GM19193 (cell line): ENCODE results near the gene ZBTB16.

Experiments
- POLR2A ChIP-seq: IDR thresholded peaks from 4 replicates; pipeline ENCODE4 v1.6.1; 2011; ENCODE audit not compliant: insufficient read depth, insufficient read length; ENCODE audit errors: extremely low read depth

ZBTB16 gene

GRCh38 chr11:114270531-114271270 lies 211.2 kb downstream of the ZBTB16 start:
- TF ChIP-seq POLR2A: no peak

DNA sequence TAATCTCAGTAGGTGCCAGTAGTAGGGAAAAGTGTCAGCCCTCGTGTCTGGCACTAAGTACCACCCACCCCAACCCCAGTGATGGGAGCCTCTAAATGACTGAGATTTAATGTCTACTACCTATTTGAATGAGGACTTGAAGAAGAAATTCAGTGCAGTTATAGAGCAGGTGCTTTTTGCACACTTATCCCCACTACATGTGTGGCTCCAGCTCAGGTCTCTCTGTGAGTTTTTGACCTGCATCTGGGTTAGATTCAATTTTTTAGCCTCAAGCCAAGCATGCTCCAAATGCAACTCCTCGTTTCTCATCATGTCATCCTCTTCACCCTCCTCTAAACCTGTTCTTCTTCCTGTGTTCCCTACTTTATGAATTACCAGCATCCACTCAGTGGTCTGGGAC lies 211.8 kb downstream of the ZBTB16 start:
- no peak for TF ChIP-seq POLR2A

GRCh38 chr11:114272311-114272710 lies 212.8 kb downstream of the ZBTB16 start:
- TF ChIP-seq POLR2A: no peak

DNA sequence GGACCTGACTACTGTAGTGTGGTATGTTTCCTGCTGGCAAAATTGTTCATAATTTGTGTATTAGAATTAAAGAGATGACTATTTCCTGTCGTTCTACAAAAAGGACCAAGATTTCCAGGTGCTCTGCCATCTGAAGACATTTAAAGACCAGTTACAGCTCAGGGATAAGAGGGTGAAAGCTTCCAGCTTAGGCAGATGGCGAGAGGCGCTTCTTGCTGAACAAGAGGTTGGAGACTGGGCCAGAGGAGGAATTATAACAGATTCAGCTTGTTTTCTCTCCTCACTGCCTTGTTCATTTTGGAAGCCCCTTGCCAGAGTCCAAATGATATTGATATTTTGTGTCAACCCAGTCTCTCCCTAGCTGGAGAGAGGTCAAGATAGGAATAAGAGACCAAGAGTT lies 213.6 kb downstream of the ZBTB16 start:
- TF ChIP-seq POLR2A: no peak

- TF ChIP-seq POLR2A: no peak
Measured at GRCh38 chr11:114273890-114274635, 214.6 kb downstream of the ZBTB16 start.

GRCh38 chr11:114274637-114275036 lies 215.1 kb downstream of the ZBTB16 start:
- no peak for TF ChIP-seq POLR2A

- TF ChIP-seq POLR2A: no peak
Measured at GRCh38 chr11:114275280-114275679, 215.8 kb downstream of the ZBTB16 start.

GRCh38 chr11:114276077-114276476 lies 216.6 kb downstream of the ZBTB16 start:
- TF ChIP-seq POLR2A: no peak

- no peak for TF ChIP-seq POLR2A
Measured at GRCh38 chr11:114277637-114278341, 218.3 kb downstream of the ZBTB16 start.

GRCh38 chr11:114278342-114279065 lies 219.0 kb downstream of the ZBTB16 start:
- TF ChIP-seq POLR2A: no peak

- no peak for TF ChIP-seq POLR2A
Measured at GRCh38 chr11:114279792-114280546, 220.5 kb downstream of the ZBTB16 start.

DNA sequence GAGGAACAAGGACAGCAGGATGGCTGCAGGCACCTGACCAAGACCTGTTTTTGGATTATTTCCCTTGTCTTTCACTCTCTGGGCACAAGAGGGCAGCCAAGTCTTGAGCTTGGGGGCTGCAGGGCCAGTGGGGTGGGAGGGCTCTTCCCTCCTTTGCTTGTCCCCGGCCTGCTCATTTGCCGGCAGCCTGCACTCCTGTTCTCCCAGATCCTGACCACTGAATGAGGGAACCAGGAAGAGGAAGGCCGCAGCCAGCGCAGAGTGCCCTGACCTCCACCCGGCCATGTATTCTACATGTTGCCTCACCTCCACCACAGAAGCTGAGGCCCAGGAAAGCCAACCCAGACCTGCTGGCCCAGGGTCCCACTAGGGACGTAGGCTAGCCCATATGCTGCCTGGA lies 221.2 kb downstream of the ZBTB16 start:
- TF ChIP-seq POLR2A: no peak

- no peak for TF ChIP-seq POLR2A
Measured at GRCh38 chr11:114281388-114281956, 222.0 kb downstream of the ZBTB16 start.

- TF ChIP-seq POLR2A: no peak
Measured at GRCh38 chr11:114282488-114282887, 223.0 kb downstream of the ZBTB16 start.
